OCI-LY7 (cell line): ENCODE data around the gene PIN1. TPM values are rescaled to one million over a fixed set of nuclear protein-coding genes. Genes with fewer than 3 reads are reported as not detected.

Experiments
- BruUV-seq: library from RNA; stranded (reverse); fragments of 400-500 nt; replicated peaks from 2 replicates; lab custom pipeline; 2021; lab: Mats Ljungman, UMichigan
- CTCF ChIA-PET: fragments of 300-600 bp; sonication (Branson Sonifier 250); formaldehyde crosslinking; loops from one replicate; lab custom pipeline; 2022; ENCODE audit warnings: antibody characterized with exemption; ENCODE audit not compliant: unreplicated experiment; lab: Charles Lee
- POLR2A ChIA-PET: fragments of 300-600 bp; sonication (Branson Sonifier 250); formaldehyde crosslinking; loops from one replicate; lab custom pipeline; 2022; ENCODE audit warnings: antibody characterized with exemption; lab: Charles Lee
- DNase-seq: peaks from one replicate; pipeline ENCODE4 v3.0.0-alpha.2; 2015; ENCODE audit warnings: low spot score
- H2AFZ ChIP-seq: fragments of 200-600 bp; sonication (generic), shearing (Covaris generic); 2 replicates; pipeline ENCODE4 v1.6.1; 2014; ENCODE audit warnings: mild to moderate bottlenecking, antibody characterized with exemption, low read length, moderate library complexity
- H3K27ac ChIP-seq: fragments of 200-600 bp; sonication (generic); 2 replicates; pipeline ENCODE4 v1.5.1; 2014; ENCODE audit warnings: mixed run types, low read depth, mild to moderate bottlenecking, moderate library complexity, low read length, inconsistent platforms; ENCODE audit not compliant: poor library complexity, severe bottlenecking
- H3K36me3 ChIP-seq: fragments of 200-600 bp; sonication (generic); 2 replicates; pipeline ENCODE4 v1.6.1; 2014; ENCODE audit warnings: mild to moderate bottlenecking, antibody characterized with exemption, low read length, moderate library complexity, mixed read lengths; ENCODE audit not compliant: insufficient read depth
- H3K4me1 ChIP-seq: fragments of 200-600 bp; sonication (generic); 2 replicates; pipeline ENCODE4 v1.5.1; 2014; ENCODE audit warnings: mild to moderate bottlenecking, low read length; ENCODE audit not compliant: insufficient read depth, poor library complexity, severe bottlenecking
- H3K4me2 ChIP-seq: fragments of 200-600 bp; sonication (generic); 2 replicates; pipeline ENCODE4 v1.6.1; 2014; ENCODE audit warnings: mild to moderate bottlenecking, low read length
- H3K4me3 ChIP-seq: fragments of 200-600 bp; sonication (generic); 2 replicates; pipeline ENCODE4 v1.5.1; 2014; ENCODE audit warnings: mild to moderate bottlenecking, low read depth, low read length; ENCODE audit not compliant: poor library complexity, severe bottlenecking
- H3K79me2 ChIP-seq: fragments of 200-600 bp; sonication (generic); 2 replicates; pipeline ENCODE4 v1.6.1; 2016; ENCODE audit warnings: low read depth, mild to moderate bottlenecking, low read length, moderate library complexity, mixed read lengths; ENCODE audit not compliant: insufficient read depth
- H3K9me2 ChIP-seq: fragments of 200-600 bp; sonication (generic); 2 replicates; pipeline ENCODE4 v1.6.1; 2016; ENCODE audit warnings: mild to moderate bottlenecking, low read length, mixed read lengths; ENCODE audit not compliant: insufficient read depth
- H3K9me3 ChIP-seq: fragments of 200-600 bp; sonication (generic); 2 replicates; pipeline ENCODE4 v1.6.1; 2014; ENCODE audit warnings: mild to moderate bottlenecking, mixed run types, low read length, mixed read lengths
- H4K20me1 ChIP-seq: fragments of 200-600 bp; sonication (generic); 2 replicates; pipeline ENCODE4 v1.6.1; 2014; ENCODE audit warnings: mild to moderate bottlenecking, antibody characterized with exemption, low read length, moderate library complexity, mixed read lengths; ENCODE audit not compliant: insufficient read depth
- CTCF ChIP-seq: fragments of 200-600 bp; sonication (generic); conservative IDR thresholded peaks from 2 replicates; pipeline ENCODE4 v1.5.1; 2014; ENCODE audit warnings: mild to moderate bottlenecking, antibody characterized with exemption, low read length, moderate library complexity, mixed read lengths
- EZH2phosphoT487 ChIP-seq: fragments of 200-600 bp; sonication (generic); IDR thresholded peaks from 2 replicates; pipeline ENCODE4 v1.6.1; 2018; ENCODE audit warnings: low read depth, borderline replicate concordance, mild to moderate bottlenecking, mixed run types, antibody characterized with exemption, low read length, moderate library complexity, mixed read lengths
- intact Hi-C: fragments of 100-400 bp; cut with micrococcal nuclease; formaldehyde crosslinking; loops from one replicate; pipeline ENCODE4 v1.10.0; 2022; ENCODE audit not compliant: unreplicated experiment
- total RNA-seq, 2 experiments: library from RNA; depleted of rRNA in 1 of 2; stranded (reverse); fragments of >200 nt in 1 of 2; shearing (Covaris generic) in 1 of 2; gene quantifications; 2 replicates each; pipeline ENCODE4 v1.2.3, GENCODE V29; 2014 to 2022

PIN1 gene
- total RNA-seq, 2 experiments from 2014 or later, result 86.9 to 137 TPM

GRCh38 chr19:9871626-9872338 lies 36.7 kb downstream of the PIN1 start:
- Histone ChIP-seq H3K4me3 (no peak overlapping the region), H3K4me1 (no peaks in the 10 kb centered on the region), H3K27ac (no peak overlapping the region), H3K9me3 (no peaks in the 10 kb centered on the region), H3K79me2 (no peaks in the 10 kb centered on the region), H3K4me2 (no peak overlapping the region), H4K20me1 (no peaks in the 10 kb centered on the region), H3K36me3 (no peaks in the 10 kb centered on the region), H2AFZ (no peak overlapping the region), H3K9me2 (no peaks in the 10 kb centered on the region)
- CTCF ChIA-PET, result interaction anchor here (0.9 kb wide), 1 partner anchor 8 kb away, joined by 4 read pairs; no protein-coding TSS in a partner anchor
- TF ChIP-seq EZH2phosphoT487 (no peak), CTCF (no peak)
- intact Hi-C loops, result no loop called here
- POLR2A ChIA-PET, result no interaction called here
- DNase-seq, result no peak
- BruUV-seq, result no TSS peak

- DNase-seq, result no peak
- H3K9me3 ChIP-seq, result no peaks in the 10 kb centered on the region
- no peaks in the 10 kb centered on the region for H3K4me1 ChIP-seq
- H4K20me1 ChIP-seq, result no peaks in the 10 kb centered on the region
- H3K4me2 ChIP-seq, result no peak overlapping the region
- no peak overlapping the region for H3K4me3 ChIP-seq
- no peaks in the 10 kb centered on the region for H3K79me2 ChIP-seq
- POLR2A ChIA-PET, result interaction anchor here (0.6 to 0.7 kb wide), 3 partner anchors 328 to 716 kb away, joined by 3 read pairs; no protein-coding TSS in a partner anchor
- no TSS peak for BruUV-seq
- no peak overlapping the region for H3K27ac ChIP-seq
- no peaks in the 10 kb centered on the region for H3K9me2 ChIP-seq
- CTCF ChIA-PET, result no interaction called here
- TF ChIP-seq CTCF (no peak), EZH2phosphoT487 (no peak)
- no peaks in the 10 kb centered on the region for H3K36me3 ChIP-seq
- intact Hi-C loops, result no loop called here
- no peak overlapping the region for H2AFZ ChIP-seq
Observed at GRCh38 chr19:9872618-9873242, 37.6 kb downstream of the PIN1 start.
